ENCODE results near the gene LRRC53.

LRRC53 gene

DNA sequence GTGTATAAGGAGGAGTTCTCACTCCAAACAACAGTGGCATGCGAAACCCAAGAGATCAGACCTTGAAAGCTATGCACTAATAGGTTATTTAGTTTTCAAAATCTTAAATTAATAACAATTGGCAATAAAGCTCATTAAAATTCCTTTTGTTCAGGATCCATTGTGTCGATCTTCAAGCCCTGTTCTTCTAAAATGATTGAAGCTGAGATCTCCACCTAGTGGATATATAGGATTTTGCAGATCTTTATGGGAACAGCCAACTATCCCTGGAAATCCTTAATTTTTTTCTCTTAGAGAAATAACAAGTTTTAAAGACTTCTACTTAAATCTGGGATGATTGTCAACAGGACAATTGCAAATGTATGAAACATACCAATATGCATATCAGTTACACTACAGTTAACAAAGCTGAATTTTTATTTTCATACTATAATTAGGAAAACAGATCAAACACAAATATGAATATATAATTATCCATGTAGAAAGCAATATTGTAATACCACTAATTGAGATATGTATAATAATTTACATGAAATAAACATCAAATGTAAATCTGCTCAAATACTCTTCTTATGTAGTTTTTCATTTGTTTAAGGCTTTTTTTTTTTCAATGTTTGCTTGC is 43.3 kb downstream of the LRRC53 start:
- TF ChIP-seq, protein P1, sequence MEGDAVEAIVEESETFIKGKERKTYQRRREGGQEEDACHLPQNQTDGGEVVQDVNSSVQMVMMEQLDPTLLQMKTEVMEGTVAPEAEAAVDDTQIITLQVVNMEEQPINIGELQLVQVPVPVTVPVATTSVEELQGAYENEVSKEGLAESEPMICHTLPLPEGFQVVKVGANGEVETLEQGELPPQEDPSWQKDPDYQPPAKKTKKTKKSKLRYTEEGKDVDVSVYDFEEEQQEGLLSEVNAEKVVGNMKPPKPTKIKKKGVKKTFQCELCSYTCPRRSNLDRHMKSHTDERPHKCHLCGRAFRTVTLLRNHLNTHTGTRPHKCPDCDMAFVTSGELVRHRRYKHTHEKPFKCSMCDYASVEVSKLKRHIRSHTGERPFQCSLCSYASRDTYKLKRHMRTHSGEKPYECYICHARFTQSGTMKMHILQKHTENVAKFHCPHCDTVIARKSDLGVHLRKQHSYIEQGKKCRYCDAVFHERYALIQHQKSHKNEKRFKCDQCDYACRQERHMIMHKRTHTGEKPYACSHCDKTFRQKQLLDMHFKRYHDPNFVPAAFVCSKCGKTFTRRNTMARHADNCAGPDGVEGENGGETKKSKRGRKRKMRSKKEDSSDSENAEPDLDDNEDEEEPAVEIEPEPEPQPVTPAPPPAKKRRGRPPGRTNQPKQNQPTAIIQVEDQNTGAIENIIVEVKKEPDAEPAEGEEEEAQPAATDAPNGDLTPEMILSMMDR (IDR thresholded peaks at IDR 0.05; ENCODE audit: low read length) = peak; percentile 56
- TF ChIP-seq EZH2 (IDR thresholded peaks at IDR 0.05; ENCODE audit: borderline replicate concordance, low read length) = no peak
- no peak overlapping the region for H3K27ac ChIP-seq (ENCODE audit: low read depth, low read length, poor library complexity, severe bottlenecking)

DNA sequence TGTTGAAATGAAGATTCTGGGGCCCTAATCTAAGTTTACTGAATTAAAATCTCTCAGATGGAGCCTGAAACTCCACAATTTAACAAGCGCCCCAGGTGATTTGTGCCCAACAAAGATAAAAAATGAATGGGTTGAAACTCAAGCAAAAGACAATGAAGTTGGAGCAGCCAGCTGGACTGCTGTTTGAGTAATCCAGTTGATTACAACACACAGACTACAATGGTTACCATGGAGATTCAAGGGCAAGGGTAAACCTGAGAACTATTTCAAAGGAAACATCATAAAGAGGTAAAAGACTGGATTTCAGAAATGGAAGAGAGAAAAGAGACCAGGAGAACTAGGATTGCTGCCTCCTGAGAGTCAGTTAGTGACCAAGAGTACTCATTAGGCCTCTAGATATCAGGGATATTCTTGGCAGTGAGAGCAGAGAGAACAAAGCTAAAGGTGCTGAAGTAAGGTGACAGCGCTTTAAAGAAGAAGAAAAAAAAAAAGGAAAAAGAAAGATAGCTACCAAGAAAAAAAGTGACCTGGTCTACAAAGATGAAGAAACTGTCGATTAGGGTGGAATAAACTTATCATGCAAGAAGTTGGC is 44.5 kb downstream of the LRRC53 start:
- no peaks in the 10 kb centered on the region for H4K20me1 ChIP-seq (ENCODE audit: insufficient read depth, low read length)
- H2AFZ ChIP-seq (ENCODE audit: low read length) = no peak overlapping the region
- H3K4me2 ChIP-seq (ENCODE audit: low read length) = no peak overlapping the region
- H3K27me3 ChIP-seq (ENCODE audit: insufficient read depth, low read length) = no peaks in the 10 kb centered on the region
- H3F3A ChIP-seq (ENCODE audit: insufficient read depth, low read length) = no peaks in the 10 kb centered on the region
- no peak overlapping the region for H3K4me3 ChIP-seq (ENCODE audit: low read depth, low read length, poor library complexity, severe bottlenecking)
- no peak overlapping the region for H3K27ac ChIP-seq (ENCODE audit: low read depth, low read length, poor library complexity, severe bottlenecking)
- H3K9me2 ChIP-seq (ENCODE audit: low read depth, low read length) = no peaks in the 10 kb centered on the region
- H3K4me1 ChIP-seq (ENCODE audit: insufficient read depth, low read length, severe bottlenecking) = no peaks in the 10 kb centered on the region
- no peaks in the 10 kb centered on the region for H3K9me3 ChIP-seq (ENCODE audit: low read length)
- H3K9ac ChIP-seq (ENCODE audit: low read length) = no peak overlapping the region
- H3K79me2 ChIP-seq (ENCODE audit: insufficient read depth, low read length) = no peaks in the 10 kb centered on the region
- TF ChIP-seq EZH2 (IDR thresholded peaks at IDR 0.05; ENCODE audit: borderline replicate concordance, low read length) = no peak
- TF ChIP-seq, protein P1 (IDR thresholded peaks at IDR 0.05; ENCODE audit: low read length) = no peak
- H3K36me3 ChIP-seq (ENCODE audit: insufficient read depth, low read length) = no peaks in the 10 kb centered on the region

More for the DNA sequence above, 43.3 kb downstream of the LRRC53 start:
- Histone ChIP-seq H3K4me1 (ENCODE audit: insufficient read depth, low read length, severe bottlenecking) (no peaks in the 10 kb centered on the region), H3K9me3 (ENCODE audit: low read length) (no peaks in the 10 kb centered on the region), H3K36me3 (ENCODE audit: insufficient read depth, low read length) (no peaks in the 10 kb centered on the region), H3K79me2 (ENCODE audit: insufficient read depth, low read length) (no peaks in the 10 kb centered on the region), H2AFZ (ENCODE audit: low read length) (no peak overlapping the region), H4K20me1 (ENCODE audit: insufficient read depth, low read length) (no peaks in the 10 kb centered on the region), H3K4me2 (ENCODE audit: low read length) (no peak overlapping the region), H3K27me3 (ENCODE audit: insufficient read depth, low read length) (no peaks in the 10 kb centered on the region), H3K4me3 (ENCODE audit: low read depth, low read length, poor library complexity, severe bottlenecking) (no peak overlapping the region), H3K9me2 (ENCODE audit: low read depth, low read length) (no peaks in the 10 kb centered on the region), H3F3A (ENCODE audit: insufficient read depth, low read length) (no peaks in the 10 kb centered on the region), H3K9ac (ENCODE audit: low read length) (no peak overlapping the region)

DNA sequence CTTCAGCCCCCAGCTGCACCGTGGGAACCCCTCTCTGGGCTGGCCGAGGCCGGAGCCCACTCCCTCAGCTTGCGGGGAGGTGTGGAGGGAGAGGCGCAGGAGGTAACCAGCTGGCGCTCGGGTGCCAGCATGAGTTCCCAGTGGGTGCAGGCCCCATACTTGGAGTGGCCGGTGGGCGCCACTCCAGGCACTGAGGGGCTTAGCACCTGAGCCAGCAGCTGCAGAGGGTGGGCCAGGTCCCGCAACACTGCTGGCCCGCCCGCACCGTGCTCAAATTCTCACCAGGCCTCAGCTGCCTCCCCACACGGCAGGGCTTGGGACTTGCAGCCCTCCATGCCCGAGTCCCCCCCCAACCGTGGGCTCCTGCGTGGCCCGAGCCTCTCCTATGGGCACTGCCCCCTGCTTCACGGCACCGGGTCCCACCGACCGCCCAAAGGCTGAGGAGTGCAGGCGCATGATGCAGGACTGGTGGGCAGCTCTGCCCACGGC is 47.2 kb downstream of the LRRC53 start:
- Histone ChIP-seq H4K20me1 (ENCODE audit: insufficient read depth, low read length) (no peaks in the 10 kb centered on the region), H3K9me3 (ENCODE audit: low read length) (no peaks in the 10 kb centered on the region), H3K27me3 (ENCODE audit: insufficient read depth, low read length) (no peaks in the 10 kb centered on the region), H3K9ac (ENCODE audit: low read length) (no peak overlapping the region), H3K4me1 (ENCODE audit: insufficient read depth, low read length, severe bottlenecking) (no peaks in the 10 kb centered on the region), H3F3A (ENCODE audit: insufficient read depth, low read length) (no peaks in the 10 kb centered on the region), H3K4me2 (ENCODE audit: low read length) (no peak overlapping the region), H3K4me3 (ENCODE audit: low read depth, low read length, poor library complexity, severe bottlenecking) (no peak overlapping the region), H3K27ac (ENCODE audit: low read depth, low read length, poor library complexity, severe bottlenecking) (no peak overlapping the region), H3K36me3 (ENCODE audit: insufficient read depth, low read length) (no peaks in the 10 kb centered on the region), H2AFZ (ENCODE audit: low read length) (no peak overlapping the region), H3K9me2 (ENCODE audit: low read depth, low read length) (no peaks in the 10 kb centered on the region), H3K79me2 (ENCODE audit: insufficient read depth, low read length) (no peaks in the 10 kb centered on the region)
- no peak for TF ChIP-seq EZH2 (IDR thresholded peaks at IDR 0.05; ENCODE audit: borderline replicate concordance, low read length)
- TF ChIP-seq, protein P1 (IDR thresholded peaks at IDR 0.05; ENCODE audit: low read length) = no peak
